Sigmoid colon (tissue), 4 donors: ENCODE data around the gene SIVA1.

Source experiments
- EP300 ChIP-seq, 4 donors: sonication (generic); formaldehyde crosslinking; IDR thresholded peaks; one replicate each; pipeline ENCODE4 v1.6.1; 2017; ENCODE audit warnings: antibody characterized with exemption in 4 of 4
- POLR2A ChIP-seq, 2 donors: fragments of 450-650 bp; IDR thresholded peaks; one replicate each; pipeline ENCODE4 v1.6.1; 2016; ENCODE audit warnings: antibody characterized with exemption in 2 of 2, mild to moderate bottlenecking in 2 of 2, moderate library complexity in 2 of 2
- POLR2AphosphoS5 ChIP-seq, 4 donors: sonication (generic); formaldehyde crosslinking; IDR thresholded peaks; one replicate each; pipeline ENCODE4 v1.6.1; 2017; ENCODE audit warnings: antibody characterized with exemption in 4 of 4
- TF ChIP-seq, protein P1 (sequence below), 4 experiments: fragments of 450-650 bp in 3 of 4; fragments of 200-600 bp in 1 of 4; IDR thresholded peaks; one replicate each; pipeline ENCODE4 v1.5.1; 2016 to 2019; ENCODE audit warnings: antibody characterized with exemption in 4 of 4, mild to moderate bottlenecking in 3 of 4, moderate library complexity in 2 of 4

DNA sequence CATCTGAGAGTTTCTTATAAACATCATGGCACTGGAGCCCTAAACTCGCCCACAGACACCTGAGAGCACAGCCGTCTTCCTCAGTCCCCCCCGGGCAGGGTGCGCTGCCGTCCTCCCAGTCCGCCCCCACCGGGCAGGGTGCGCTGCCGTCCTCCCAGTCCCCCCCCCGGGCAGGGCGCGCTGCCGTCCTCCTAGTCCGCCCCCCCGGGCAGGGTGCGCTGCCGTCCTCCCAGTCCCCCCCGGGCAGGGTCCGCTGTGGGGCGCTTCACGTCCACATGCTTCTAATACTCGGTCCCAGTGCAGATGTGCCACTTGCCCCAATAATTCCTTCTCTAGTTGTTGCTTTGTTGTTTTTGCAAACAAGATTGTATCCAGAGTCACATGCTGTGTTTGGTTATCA is 35.8 kb upstream of the SIVA1 start:
- TF ChIP-seq, protein P1, sequence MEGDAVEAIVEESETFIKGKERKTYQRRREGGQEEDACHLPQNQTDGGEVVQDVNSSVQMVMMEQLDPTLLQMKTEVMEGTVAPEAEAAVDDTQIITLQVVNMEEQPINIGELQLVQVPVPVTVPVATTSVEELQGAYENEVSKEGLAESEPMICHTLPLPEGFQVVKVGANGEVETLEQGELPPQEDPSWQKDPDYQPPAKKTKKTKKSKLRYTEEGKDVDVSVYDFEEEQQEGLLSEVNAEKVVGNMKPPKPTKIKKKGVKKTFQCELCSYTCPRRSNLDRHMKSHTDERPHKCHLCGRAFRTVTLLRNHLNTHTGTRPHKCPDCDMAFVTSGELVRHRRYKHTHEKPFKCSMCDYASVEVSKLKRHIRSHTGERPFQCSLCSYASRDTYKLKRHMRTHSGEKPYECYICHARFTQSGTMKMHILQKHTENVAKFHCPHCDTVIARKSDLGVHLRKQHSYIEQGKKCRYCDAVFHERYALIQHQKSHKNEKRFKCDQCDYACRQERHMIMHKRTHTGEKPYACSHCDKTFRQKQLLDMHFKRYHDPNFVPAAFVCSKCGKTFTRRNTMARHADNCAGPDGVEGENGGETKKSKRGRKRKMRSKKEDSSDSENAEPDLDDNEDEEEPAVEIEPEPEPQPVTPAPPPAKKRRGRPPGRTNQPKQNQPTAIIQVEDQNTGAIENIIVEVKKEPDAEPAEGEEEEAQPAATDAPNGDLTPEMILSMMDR (IDR thresholded peaks at IDR 0.05): no peak
- no peak for TF ChIP-seq POLR2A (IDR thresholded peaks at IDR 0.05)
- no peak for TF ChIP-seq EP300 (IDR thresholded peaks at IDR 0.05)
- TF ChIP-seq POLR2AphosphoS5 (IDR thresholded peaks at IDR 0.05): no peak
